ENCODE measurements around the gene FNDC10.

- TF ChIP-seq CREB1 (CRISPR knock-in tag; IDR thresholded peaks at IDR 0.05) (no peak), E2F1 (CRISPR knock-in tag; IDR thresholded peaks at IDR 0.05) (no peak), CTCF (IDR thresholded peaks at IDR 0.05) (no peak), E2F4 (CRISPR knock-in tag; IDR thresholded peaks at IDR 0.05; ENCODE audit: borderline replicate concordance, low read depth) (no peak), NFYB (CRISPR knock-in tag; conservative IDR thresholded peaks at IDR 0.05; ENCODE audit: low read depth) (no peak), SP1 (CRISPR knock-in tag; conservative IDR thresholded peaks at IDR 0.05) (no peak)
Observed at GRCh38 chr1:1578371-1578940, 21.5 kb downstream of the FNDC10 start.

All from WTC11 (cell line).